Astrocyte of the cerebellum (primary cell): ENCODE results near the gene TDRD12.

Experiments
- DNase-seq: peaks from one replicate; pipeline ENCODE4 v3.0.0-alpha.2; 2011; ENCODE audit warnings: low read depth
- H3K4me3 ChIP-seq: 2 replicates; pipeline ENCODE4 v1.5.1; 2011; ENCODE audit warnings: mild to moderate bottlenecking, low read depth, low read length, moderate library complexity
- CTCF ChIP-seq: IDR thresholded peaks from 2 replicates; pipeline ENCODE4 v1.5.1; 2012; ENCODE audit warnings: low read length, low read depth, moderate library complexity, mild to moderate bottlenecking; ENCODE audit errors: missing control alignments
- in situ Hi-C: cut with HindIII; loops from 2 replicates; pipeline ENCODE4 v1.10.0; 2017; ENCODE audit warnings: low sequenced_read_pairs

TDRD12 gene

GRCh38 chr19:32868206-32868950 is 148.8 kb downstream of the TDRD12 start:
- DNase-seq: no peak
- in situ Hi-C loops: no loop called here
- H3K4me3 ChIP-seq: no peak overlapping the region
- no peak for TF ChIP-seq CTCF

DNA sequence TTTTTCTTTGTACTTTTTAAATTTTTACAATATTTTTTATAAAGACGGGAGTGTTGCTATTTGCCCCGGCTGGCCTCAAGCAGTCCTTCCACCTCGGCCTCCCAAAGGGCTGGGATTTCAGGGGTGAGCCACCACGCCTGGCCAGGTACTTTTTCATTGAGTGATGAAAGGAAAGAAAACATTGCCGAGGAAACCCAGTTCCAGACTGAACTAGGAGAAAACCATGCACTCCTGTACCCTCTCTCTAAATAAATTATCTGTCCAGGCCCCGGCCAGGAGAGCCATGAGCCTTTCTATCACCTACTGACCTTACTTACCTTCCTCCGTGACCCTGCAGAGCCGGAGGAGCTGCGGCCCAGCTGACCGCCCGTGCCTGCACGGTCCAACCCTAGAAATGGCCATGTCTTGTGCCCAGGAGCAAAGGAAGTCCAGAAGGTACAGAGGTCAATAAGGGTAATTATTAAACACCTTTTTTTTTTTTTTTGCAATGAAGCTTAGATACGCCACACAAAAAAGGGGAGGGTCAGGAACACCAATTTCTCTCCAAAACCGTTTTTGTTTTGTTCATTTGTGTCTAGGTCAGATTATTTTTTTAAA is 149.9 kb downstream of the TDRD12 start, which contains the start of gene SLC7A9:
SLC7A9 (minus strand) TSS at position 399 of the 597 bp plus-strand sequence. CDS start 1,233 bp downstream, outside the sequence.
- no peak within 1 kb of the TSS for H3K4me3 ChIP-seq
- no peak for TF ChIP-seq CTCF
- no peak for DNase-seq
- in situ Hi-C loops: no loop called here

DNA sequence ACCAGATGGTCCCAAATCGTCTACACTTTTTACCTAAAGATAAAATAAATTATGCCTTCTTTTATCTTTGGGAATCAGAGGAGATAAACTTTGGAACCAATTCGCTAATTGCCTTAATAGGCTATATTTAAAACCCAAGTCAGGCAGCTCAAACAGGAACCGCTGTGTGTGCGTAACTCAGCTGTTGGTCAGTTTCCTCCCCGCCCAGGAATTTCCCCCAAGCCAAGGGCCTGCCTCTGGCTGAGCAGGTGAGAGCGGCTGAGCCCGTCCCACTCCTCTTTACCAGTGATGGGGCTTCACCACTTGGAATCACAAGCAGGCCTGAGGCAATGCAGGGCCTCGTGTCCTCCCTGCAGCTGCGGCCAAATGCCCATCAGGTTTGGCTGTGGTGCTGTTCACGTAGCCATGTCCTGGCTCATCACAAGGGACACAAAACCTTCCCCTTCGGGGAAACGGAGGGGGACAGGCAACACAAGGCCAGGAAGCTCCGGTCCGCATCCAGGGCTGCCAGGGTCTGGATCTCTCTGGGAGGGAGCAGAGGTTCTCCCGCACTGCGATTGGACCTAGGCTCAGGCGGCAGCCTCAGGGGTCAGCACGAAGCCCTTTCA is 150.5 kb downstream of the TDRD12 start:
- H3K4me3 ChIP-seq: no peak overlapping the region
- no peak for TF ChIP-seq CTCF
- in situ Hi-C loops: no loop called here
- no peak for DNase-seq

DNA sequence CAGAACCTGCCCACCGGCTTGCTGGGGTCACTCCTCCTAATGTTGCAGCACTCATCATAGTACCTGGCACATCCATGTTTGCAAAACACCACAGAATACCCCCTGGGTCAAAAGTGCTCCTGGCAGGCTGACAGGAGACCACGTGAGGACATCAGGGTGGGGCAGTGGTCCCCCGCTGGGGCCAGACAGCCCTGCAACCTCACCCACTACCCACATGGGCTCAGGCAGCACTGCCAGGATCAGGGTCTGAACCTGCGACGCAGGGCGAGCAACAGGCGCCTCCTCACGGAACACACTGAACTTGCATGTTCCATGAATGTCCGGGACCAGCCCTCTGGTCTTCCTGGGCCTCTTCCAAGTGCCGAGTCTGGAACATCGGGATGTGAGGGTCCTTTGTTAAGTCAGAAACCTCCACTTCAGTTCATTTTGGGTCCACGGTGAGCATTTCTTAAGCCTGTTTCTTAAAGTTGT is 151.4 kb downstream of the TDRD12 start:
- no peak overlapping the region for H3K4me3 ChIP-seq
- no peak for DNase-seq
- TF ChIP-seq CTCF: no peak
- in situ Hi-C loops: no loop called here

DNA sequence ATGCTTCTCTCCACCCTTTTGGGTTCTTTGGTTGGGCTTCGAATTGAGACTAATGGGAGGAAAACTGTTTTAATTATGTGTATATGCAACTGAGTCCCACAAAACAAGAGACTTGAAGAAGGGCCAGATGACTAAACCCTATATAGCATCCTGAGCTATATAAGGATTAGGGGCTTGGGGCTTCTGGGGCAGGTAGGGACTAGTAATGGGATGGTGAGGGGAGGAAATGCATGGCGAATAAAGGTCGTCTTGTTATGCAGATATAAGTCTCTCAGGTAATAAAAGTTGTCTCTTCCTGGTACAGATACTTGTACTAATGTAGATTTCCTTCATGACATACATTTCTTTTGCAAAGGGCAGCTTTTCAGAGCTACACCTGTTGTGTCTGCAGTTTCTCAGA is 152.8 kb downstream of the TDRD12 start:
- in situ Hi-C loops: no loop called here
- no peak for TF ChIP-seq CTCF
- H3K4me3 ChIP-seq: no peak overlapping the region
- no peak for DNase-seq

DNA sequence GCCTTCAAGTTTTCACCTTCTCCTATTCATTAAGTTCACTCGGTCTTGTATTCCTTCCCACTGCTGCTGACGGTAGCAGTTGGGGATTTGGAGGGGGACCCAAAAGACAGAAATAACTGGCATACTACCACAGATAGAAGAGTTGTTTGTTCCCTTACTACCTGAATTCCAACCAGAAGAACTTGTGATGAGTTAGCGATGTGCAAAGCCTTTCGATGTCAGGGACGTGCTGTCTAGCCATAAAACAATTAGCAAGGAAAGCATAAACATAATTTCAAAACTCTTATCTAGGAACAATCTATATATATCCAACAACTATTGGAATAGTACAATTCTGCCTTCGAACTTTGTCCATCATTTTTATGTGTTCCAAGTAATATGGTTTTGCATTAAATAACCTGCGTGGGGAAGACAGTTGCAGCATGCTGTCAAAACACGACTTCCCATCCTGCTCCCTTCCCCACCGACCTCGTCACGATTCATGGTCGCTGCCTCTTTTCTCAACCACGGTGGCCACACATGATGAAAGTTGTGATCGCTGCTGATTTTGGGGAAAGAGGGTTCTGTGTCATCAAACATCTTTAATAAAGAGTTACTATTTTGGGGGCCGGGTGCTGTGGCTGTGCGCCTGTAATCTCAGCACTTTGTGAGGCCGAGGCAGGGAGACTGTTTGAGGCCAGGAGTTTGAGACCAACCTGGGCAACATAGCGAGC is 153.8 kb downstream of the TDRD12 start:
- TF ChIP-seq CTCF: no peak
- DNase-seq: no peak
- in situ Hi-C loops: no loop called here
- no peak overlapping the region for H3K4me3 ChIP-seq
